Right ventricle myocardium superior (tissue), 1 donor: ENCODE data around the gene ZNF791. TPM values are rescaled to one million over a fixed set of nuclear protein-coding genes. Genes with fewer than 3 reads are reported as not detected.
A peak's percentile ranks its signal among the peaks of the same experiment; 100 is the strongest.
"Not testable (repeated sequence)": the region's sequence is repeated elsewhere in the genome, so short reads cannot be mapped to it uniquely, and the experiment has no call there.

Source experiments
- ATAC-seq: fragments of 200-7000 bp; cut with Tn5 transposase; one replicate; pipeline ENCODE4 v1.9.1; 2020; ENCODE audit warnings: mild to moderate bottlenecking; ENCODE audit not compliant: poor library complexity
- DNase-seq: peaks from one replicate; pipeline ENCODE4 v3.0.0-alpha.2; 2020
- intact Hi-C: fragments of 100-400 bp; cut with DNase I; formaldehyde crosslinking; loops from one replicate; pipeline ENCODE4 v1.11.2; 2022
- total RNA-seq: library from RNA; stranded (reverse); fragmentation: NEBNext Ultra II Directional; extraction: Animal tissue kit (Norgen Biotek cat#: 25700); gene quantifications from one replicate; pipeline ENCODE4 v1.2.1, GENCODE V29; 2021
- donor health status: DM: no; HTN: yes; CAD: no; lungs with severe emphysema.

ZNF791 gene
- total RNA-seq, 1 donor from 2014 or later = 14.5 TPM

- no peak for ATAC-seq
- intact Hi-C loops = no loop called here
- DNase-seq = no peak
Measured at GRCh38 chr19:12664406-12665280, 53.9 kb downstream of the ZNF791 start.

DNA sequence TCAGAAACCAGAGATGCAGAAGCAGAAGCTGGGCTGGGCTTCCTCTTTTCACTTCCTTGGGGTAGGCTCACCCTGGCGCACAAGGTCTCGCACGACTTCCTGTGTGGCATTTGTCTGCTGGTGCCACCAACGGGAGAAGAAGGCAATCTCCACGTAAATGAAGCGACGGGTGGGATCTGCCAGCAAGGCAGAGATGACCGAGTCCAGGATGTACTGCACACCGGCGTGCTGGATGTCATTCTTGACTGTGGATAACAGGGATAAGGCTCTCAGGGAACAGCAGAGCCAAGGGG lies 54.5 kb downstream of the ZNF791 start:
- peak; percentile 75 for DNase-seq
- ATAC-seq = no peak
- intact Hi-C loops = no loop called here

- intact Hi-C loops = no loop called here
- no peak for ATAC-seq
- DNase-seq = no peak
Measured at GRCh38 chr19:12665671-12666264, 55.0 kb downstream of the ZNF791 start.

DNA sequence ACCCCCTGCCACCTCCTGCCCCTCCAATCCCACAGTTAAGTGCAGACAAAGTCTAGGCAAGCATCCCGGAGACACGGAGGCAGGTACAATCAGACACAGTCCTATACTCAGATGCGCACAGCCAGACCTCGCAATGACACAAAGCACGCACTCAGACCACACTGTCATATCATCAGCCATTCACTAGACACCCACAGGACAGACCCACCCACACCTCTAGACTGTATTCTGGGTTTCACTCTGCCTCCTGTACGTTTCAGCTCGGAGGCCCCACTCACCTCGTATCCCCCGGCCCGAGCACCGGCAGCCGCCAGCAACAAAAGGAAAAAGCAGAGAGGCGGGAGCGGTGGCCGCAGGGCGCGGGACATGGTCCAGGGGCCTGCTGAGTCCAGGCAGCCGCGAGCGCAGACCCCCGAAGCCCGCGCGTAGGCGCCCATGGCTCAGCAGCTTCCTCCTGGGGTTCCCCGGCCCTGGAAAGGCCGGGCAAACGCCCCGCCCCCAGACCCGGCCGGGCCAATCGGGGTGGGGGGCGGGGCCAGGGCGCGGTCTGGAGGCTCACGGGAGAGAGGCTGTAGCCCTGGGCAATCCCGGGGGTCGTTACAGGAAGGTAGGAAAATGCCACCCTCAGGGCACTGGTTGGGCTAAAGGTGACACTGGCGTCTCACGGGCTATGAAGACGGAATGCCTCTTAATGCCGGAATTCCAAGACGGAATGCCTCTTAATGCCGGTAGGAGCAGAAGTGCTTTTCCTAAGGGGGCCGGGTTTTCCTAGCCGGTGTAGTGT lies 55.7 kb downstream of the ZNF791 start, which contains the start of the genes MAN2B1 and WDR83:
Gene MAN2B1, minus strand, starts transcription at position 478 of the 784 bp plus-strand sequence. Its CDS starts 41 bp downstream, at position 437.
Gene WDR83, plus strand, starts transcription at position 543 of the 784 bp plus-strand sequence. CDS start 2,984 bp downstream, outside the sequence.
- ATAC-seq = peak; percentile 88
- intact Hi-C loops = no loop called here
- DNase-seq = peak; percentile 86

- no peak for ATAC-seq
Measured at GRCh38 chr19:12667731-12668302, 57.1 kb downstream of the ZNF791 start.

GRCh38 chr19:12668346-12668745 lies 57.6 kb downstream of the ZNF791 start:
- intact Hi-C loops = no loop called here
- DNase-seq (no peak), ATAC-seq (no peak)

More at GRCh38 chr19:12667731-12668302, 57.1 kb downstream of the ZNF791 start:
- intact Hi-C loops = no loop called here
- no peak for DNase-seq

- intact Hi-C loops = no loop called here
- DNase-seq (peak; percentile 68), ATAC-seq (peak; percentile 1)
Measured at GRCh38 chr19:12668932-12669269, 58.2 kb downstream of the ZNF791 start.

DNA sequence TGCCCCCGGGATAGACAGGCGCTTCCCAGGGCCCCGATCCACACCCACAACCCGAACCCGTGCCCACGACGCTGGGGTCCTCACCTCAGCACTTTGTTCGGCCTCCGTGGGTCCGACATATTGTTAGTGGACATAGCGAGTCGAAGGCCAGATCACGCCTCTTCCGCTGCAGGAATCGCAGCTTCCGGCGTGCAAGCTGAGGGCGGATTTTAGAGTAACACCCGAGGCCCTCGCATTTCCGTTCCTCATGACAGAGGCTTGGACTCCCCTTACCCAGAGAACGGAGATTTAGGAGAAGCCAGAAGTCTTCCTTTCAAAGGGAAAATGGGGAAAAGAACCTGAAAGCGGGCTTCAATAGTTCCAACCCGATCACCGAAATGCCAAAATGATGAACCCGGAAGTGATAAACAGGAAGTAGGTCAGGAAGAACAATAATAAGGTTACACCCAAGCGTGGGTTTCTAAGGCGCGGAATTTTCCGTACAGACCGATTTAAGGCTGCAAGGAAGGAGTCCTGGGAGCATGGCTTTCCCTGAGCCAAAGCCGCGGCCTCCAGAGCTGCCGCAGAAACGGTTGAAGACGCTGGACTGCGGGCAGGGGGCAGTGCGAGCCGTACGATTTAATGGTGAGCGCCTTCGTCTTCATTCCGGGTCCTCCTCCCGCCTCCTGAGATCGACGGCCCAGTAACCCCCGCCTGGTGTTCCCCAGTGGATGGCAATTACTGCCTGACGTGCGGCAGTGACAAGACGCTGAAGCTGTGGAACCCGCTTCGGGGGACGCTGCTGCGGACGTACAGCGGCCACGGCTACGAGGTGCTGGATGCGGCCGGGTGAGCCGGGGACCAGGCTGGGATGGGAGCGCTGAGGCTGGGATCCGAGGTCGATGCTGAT lies 58.8 kb downstream of the ZNF791 start:
- intact Hi-C loops = no loop called here
- ATAC-seq (peak; percentile 80), DNase-seq (peak; percentile 88)

DNA sequence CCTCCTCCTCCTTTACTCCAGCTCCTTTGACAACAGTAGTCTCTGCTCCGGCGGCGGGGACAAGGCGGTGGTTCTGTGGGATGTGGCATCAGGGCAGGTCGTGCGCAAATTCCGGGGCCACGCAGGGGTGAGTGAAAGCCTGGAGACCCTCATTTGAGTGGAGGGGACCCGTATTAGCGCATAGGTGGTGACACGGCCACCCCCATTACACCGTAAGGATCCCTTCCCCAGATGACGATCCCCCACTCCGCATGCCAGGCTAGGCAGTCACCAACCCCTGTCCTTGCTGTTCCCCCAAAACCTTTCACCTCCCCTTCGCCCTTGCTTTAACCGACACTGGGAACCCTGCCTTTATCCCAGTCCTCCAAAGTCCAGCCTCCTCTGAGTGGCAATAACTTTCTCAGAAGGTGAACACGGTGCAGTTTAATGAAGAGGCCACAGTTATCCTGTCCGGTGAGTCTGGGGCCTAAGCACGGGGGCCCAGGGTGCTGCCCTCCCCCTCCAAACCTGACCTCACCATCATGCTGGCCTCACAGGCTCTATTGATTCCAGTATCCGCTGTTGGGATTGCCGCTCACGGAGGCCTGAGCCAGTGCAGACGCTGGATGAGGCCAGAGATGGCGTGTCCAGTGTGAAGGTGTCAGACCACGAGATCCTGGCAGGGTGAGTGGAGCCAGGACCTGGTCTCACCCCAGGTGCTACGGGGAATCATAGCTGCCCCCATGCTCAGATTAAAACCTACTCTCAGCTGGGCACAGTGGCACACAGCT lies 59.6 kb downstream of the ZNF791 start:
- no peak for DNase-seq
- intact Hi-C loops = no loop called here
- no peak for ATAC-seq

- no peak for DNase-seq
- ATAC-seq = no peak
- intact Hi-C loops = no loop called here
Measured at GRCh38 chr19:12672744-12673143, 62.0 kb downstream of the ZNF791 start.

- no peak for ATAC-seq
- no peak for DNase-seq
- intact Hi-C loops = no loop called here
Measured at GRCh38 chr19:12675399-12675798, 64.7 kb downstream of the ZNF791 start.

DNA sequence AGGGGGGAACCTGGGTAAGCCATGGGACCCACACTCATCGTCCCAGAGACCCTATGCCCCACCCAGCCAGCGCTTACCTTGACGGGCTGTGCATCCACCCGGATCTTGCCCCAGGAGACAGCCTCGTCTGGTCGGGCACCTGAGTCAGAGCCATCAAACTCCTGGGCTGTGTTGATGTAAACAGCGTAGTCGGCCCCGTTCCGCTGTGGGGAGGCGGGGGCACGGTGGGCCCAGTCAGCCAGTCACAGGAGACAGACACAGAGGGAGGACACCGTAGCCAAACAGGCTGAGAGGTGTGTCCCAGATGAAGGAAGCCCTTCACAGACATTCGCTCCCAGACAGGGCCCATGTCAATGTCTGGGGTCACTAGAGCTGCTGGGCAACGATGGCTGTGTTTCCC lies 65.2 kb downstream of the ZNF791 start:
- ATAC-seq (no peak), DNase-seq (no peak)
- intact Hi-C loops = no loop called here

GRCh38 chr19:12676384-12676792 lies 65.7 kb downstream of the ZNF791 start:
- intact Hi-C loops = no loop called here
- DNase-seq = peak; percentile 89
- peak; percentile 57 for ATAC-seq

GRCh38 chr19:12676928-12677327 lies 66.2 kb downstream of the ZNF791 start:
- ATAC-seq = no peak
- intact Hi-C loops = no loop called here
- no peak for DNase-seq

DNA sequence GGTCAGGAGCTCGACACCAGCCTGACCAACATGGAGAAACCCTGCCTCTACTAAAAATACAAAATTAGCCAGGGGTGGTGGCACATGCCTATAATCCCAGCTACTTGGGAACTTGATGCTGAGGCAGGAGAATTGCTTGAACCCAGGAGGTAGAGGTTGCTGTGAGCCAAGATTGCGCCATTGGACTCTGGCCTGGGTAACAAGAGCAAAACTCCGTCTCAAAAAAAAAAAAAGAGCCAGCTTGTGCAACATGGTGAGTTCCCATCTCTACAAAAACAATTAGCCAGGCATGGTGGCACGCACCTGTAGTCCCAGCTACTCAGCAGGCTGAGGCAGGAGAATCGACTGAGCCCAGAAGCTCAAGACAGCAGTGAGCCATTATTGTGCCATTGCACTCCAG lies 67.3 kb downstream of the ZNF791 start:
- intact Hi-C loops, ATAC-seq, DNase-seq: not testable (repeated sequence)

GRCh38 chr19:12680034-12680433 lies 69.3 kb downstream of the ZNF791 start:
- intact Hi-C loops = no loop called here
- ATAC-seq = no peak
- DNase-seq = no peak
